GM19023 (cell line): Measurements from ENCODE around the gene TMEM238.
"Not testable (repeated sequence)": the region's sequence is repeated elsewhere in the genome, so short reads cannot be mapped to it uniquely, and the experiment has no call there.

ENCODE experiments used
- ATAC-seq: cut with Tn5 transposase; IDR thresholded peaks from one replicate; pipeline ENCODE4 v1.9.1; 2021; ENCODE audit warnings: mild to moderate bottlenecking, moderate library complexity; ENCODE audit not compliant: unreplicated experiment

Gene TMEM238, protein sequence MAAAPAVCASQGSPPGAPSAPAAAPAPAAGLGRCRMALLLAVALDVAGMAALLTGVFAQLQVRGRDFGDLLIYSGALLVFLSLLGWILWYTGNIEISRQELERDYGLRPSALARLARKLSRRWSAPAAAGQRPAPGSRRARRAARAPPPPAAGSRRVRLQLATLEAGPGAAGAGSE

DNA sequence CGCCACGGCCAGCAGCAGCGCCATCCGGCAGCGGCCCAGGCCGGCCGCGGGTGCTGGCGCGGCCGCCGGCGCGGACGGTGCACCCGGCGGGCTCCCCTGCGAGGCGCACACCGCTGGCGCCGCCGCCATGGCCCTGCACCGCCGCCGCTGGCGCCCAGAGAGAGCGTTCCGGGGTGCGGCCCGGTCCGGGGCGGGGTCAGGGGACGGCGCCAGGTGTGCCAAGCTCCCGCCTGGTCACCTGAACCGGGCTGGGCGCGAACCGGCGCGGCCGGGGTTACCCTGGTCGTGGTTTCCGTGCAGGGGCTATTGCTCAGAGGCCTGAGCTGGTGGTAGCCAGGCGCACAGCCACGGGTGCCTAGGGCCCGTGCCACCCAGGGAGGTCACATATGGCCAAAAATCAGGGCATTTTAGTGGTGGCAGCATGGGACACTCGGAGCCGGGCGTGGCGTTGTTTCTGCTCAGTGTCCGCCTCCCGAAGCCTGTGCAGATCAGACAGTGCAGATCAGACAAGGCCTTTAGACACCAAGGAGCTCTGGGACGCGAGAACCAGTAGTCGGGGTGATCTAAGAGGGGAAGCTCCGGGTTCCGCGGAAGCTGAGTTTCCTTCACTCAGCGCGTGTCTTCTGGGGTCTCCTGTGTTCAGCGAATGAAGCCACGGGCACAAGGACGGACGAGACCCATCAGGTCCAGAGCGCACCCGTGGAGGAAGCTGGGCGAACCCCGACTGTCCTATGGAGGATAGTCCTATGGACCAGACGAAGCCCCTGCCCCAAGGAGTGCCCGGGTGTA, at the start of gene TMEM238:
TSS of gene TMEM238 (minus strand) at position 162 of the 789 bp plus-strand sequence. CDS start at position 129, 33 bp downstream.
- ATAC-seq: no peak

DNA sequence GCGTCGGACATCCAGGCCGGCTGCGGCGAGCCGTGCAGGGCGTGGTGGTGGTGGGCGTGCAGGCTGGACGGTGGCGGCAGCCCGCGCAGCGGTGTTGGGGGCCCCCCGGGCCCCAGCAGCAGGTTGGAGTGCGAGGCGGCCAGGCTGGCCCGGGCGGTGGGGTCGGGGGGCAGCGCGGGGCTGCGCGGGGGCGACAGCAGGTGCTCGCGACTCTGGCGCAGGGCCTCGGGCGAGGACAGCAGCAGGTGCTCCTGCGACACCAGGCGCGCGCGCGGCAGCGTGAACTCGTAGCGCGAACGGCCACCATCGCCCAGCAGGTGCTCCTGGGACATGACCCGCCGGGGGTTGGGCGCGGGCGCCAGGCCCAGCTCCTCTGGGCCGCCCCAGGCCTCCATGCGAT, 49.2 kb upstream of the TMEM238 start:
- ATAC-seq: no peak

DNA sequence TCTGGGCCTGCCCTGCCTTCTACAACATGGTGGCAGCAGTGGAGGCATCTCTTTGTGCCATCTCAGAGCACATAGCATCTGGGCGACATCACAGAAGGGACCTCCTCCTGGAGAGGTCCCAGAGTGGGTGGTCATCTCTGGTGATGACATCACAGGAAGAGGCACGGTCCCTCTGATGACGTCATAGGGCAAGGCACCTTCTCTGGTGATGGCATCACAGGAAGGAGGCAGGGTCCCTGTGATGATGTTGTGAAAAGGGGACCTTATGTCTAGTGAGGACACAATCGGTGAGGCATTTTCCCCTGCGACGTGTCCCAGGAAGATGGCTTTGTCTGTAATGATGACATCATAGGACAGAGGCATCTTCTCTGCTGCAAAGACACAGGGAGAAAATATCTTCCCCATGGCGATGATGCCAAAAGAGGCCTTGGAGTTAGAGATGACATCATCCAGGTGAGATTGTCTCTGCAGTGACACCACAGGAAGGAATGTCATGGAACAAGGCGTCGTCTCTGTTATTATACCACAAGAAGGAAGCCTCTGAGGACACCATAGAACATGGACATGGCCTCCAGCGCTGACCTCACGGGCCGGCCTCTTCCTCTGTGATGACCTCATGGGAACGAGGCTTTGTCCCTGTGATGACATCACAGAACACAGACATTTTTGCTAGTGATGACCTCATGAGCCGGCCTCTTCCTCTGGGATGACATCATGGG, 48.3 kb upstream of the TMEM238 start:
- no peak for ATAC-seq

DNA sequence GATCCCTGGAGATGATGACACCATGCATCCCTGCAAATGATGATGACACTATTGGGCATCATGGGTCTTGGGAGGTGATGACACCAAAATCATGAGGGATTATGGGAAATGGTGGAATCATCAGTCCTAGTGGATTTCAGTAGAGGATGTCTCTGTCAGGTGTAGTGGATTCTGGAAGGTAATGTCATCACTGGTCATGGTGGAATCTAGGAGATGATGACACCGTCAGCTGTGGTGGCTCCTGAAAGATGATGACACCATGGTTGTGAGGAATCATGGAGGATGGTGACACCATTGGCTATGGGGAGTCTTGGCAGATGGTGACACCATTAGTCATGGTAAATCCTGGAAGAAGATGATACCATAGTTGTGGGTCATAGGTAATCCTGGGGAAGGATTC, 47.1 kb upstream of the TMEM238 start:
- no peak for ATAC-seq

DNA sequence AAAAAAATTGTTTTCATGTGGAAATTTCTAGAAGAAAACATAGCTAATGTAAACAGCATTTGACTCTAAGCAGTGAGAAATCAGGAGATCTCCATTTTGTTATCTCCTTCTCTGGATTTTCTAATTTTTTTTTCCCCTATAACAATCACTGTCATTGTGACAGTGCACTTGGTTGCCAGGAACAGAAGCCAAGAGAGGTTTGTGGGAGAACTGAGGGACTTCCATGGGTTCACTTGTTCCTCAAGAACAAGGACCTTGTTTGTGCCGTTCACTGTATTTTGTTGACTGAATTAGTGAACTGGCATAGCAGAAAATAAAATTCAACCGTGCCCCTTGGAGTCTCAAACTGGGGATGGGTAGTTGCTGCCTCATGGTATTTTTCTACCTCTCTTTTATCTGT, 42.0 kb upstream of the TMEM238 start:
- no peak for ATAC-seq

DNA sequence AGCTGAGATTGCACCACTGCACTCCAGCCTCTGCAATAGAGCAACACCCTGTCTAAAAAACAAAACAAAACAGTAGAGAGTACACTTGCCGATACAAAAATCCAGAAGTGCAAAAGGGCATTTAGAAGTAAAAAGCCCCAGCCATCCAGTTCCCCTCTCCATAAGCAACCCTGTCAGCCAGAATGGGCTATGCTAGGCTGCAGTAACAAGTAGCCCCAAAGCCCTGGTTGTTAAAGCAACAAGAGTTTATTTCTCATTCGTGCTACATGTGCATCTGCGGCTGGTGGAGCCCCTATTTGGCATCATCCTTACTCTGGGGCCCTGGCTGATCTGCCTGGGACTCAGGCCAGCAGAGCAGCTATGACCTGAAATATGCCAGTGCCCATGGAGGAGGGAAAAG, 40.4 kb upstream of the TMEM238 start:
- ATAC-seq: no peak

DNA sequence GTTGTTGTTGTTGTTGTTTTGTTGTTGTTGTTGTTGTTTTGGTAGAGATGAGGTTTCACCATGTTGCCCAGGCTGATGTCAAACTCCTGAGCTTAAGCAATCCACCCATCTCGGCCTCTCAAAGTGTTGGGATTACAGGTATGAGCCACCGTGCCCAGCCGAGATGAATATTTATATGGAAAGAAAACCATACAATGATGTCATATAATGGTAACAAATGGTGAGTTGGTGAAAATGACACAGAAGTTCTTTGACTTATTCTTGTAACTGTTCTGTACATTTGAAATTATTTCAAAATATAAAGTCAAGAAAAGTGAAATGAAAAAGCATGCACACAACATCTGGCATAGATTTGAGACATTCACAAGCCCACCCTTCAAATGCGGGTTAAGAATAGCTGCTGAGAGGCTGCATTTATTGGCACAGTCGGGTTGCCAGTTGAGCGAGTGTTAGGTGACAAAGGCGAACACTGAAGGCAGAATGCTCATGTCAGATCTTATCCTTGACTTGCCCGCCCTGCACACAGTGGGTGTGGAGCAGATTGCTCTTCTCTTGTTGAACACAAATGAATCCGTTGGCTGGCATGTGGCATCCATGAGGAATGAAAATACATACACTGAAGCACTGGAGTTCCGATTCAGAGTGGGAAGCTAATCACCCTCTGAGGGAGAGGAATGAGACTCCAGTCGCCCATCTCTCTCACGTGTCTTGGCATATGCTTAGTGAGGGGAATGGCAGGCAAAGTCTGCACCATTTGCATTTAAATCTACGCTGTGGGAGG, 39.3 kb upstream of the TMEM238 start:
- ATAC-seq: no peak

DNA sequence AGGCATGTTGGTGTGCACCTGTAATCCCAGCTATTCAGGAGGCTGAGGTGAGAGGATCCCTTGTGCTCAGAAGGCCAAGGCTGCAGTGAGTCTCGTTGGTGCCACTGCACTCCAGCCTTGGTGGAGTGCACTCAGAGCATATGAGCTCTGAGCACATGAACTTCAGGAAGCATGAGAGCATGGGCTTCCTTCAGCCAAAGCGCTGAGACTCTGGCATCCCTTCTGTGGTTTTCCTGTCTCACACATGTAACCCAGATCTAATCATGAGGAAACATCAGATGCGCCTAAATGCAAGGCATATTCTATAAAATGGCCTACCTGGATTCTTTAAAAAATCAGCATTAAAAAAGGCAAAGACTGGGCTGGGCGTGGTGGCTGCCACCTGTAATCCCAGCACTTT, 37.2 kb upstream of the TMEM238 start:
- ATAC-seq: not testable (repeated sequence)

DNA sequence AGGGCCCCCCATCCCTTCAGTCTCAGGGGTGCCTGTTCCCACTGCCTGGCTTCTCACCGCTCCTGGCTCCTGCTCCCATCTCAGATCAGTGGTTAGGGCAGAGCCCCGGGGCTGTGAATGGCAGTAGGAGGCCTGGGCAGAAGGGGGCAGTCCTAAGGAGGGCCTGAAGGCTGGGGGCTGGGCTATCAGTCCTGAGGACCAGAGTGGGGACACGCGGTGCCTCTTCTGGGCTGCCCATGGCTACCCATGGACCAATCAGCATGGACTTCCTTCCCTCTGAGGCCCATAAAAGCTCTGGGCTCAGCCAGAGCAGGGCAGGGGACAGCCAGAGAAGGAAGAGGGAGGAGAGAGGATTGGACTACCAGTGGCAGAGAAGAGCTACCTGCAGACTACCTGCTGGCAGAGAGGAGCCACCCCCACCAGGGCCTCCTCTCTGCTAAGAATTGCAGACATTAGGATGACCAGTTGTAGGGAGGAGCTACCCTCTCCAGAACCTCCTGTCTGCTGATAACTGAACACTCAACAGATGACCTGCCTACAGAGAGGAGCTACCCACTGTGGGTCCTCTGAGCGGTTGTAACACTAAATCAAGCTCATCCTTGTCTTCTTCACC, 35.6 kb upstream of the TMEM238 start:
- no peak for ATAC-seq

DNA sequence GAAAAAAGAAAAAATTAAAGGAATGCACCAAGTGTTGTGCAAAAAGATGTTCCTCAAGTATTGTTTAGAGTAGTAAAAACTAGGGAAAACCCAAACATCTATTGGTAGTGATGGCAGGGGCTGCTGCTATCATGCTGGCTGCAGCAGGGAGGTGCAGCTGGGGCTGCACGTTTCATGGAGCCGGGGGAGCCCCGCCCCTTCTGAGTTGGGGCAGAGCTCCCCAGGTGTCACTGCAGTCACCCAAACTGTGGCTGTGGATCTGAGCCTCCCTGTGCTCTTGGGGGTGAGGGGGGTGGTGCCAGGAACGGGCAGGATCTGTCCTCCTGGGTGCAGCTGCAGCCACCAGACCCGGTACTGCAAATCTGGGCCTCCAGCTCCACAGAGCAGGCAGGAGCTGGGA, 35.0 kb upstream of the TMEM238 start:
- no peak for ATAC-seq

DNA sequence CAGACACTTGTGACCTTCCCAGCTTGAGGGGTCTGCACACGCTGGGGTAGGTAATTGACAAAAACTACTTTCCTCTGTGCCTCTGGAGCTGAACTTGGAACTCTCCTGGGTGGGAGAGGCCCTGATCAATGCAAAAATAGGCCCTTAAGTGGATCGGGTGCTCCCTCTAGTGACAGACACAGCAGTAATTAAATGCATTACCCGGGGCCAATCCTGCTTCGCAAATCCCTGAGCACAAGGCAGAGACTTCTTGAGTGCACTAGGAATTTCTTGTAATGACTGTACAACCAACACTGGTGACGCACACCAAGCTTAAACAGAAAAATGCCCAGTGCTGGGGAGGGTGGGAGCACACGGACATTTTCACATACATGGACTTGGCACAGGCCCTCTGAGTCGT, 34.1 kb upstream of the TMEM238 start:
- ATAC-seq: no peak

DNA sequence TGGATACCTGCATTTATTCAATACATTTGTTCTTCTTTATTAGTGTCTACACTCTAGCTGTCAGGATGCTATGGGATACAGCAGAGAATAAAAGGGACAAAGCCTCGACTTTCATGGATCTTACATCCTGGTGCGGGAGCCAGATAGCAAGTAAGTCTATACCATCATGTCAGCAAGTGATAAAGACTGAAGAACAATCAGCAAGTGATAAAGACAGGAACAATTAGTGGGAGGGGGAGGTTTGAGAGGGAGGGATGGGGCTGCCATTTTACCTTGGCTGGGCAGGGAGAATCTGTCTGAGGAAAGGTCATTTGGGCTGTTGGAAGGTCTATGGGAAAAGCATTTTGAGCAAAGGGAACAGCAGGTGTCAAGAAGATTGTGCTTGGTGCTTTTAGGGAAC, 26.1 kb upstream of the TMEM238 start:
- ATAC-seq: no peak

DNA sequence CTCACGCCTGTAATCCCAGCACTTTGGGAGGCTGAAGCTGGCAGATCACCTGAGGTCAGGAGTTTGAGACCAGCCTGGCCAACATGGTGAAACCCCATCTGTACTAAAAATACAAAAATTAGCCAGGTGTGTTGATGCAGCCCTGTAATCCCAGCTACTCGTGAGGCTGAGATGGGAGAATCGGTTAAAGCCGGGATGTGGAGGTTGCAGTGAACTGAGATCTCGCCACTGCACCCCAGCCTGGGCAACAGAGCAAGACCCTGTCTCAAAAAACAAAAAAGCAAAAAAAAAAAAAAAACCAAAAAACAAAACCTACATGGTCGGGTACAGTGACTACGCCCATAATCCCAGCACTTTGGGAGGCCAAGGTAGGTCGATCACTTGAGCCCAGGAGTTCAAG, 25.1 kb upstream of the TMEM238 start:
- ATAC-seq: not testable (repeated sequence)

DNA sequence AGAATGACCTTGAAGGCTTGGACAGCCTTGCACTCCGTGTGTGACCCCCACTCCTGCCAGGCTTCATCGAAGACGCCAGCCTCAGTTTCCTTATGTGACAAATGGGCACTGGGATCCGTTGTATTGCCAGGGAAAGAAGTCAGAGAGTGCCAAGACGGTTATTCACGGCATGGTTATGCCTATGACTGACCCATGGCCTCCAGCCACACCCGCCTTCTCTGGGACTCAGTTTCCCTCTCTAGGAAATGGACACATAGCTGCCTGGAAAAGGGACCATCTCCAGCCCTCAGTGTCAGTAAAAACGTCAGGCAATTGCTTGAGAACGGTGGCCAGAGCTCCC, 24.4 kb upstream of the TMEM238 start:
- ATAC-seq: no peak

DNA sequence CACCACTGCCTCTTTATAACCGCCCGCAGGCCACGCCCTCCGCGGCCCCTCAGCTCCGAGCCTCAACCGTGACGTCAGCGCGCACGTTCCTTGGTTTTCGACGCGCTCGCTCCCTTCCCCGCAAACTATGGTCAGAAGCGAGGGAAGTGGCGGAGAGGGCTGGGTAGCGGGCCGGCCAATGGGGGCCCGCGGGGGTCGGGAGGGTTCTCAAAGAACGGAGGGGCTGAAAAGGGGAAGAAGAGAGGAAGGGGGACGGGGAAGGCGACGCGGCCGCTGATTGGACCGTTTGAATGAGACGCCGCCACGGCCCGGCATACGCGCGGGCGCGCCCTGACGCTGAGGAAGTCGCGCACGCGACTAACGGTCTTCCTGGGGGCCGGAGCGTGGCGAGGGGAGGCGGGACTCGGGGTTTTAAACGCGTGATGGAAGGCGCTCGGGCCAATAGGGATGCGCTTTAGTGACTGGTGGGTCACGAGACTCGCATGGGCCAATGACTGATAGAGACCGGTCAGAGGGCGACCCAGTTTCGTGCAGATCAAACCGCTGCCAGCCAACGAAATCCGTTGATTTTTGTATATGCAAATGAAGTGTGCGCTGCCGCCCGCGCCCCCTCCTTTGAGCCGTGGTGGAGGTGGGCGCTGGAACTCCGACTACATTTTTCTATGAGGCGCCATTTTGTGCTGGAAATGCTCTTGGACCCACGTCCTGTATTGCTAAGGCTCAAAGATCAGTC, 23.9 kb upstream of the TMEM238 start:
- ATAC-seq: peak; percentile 85

DNA sequence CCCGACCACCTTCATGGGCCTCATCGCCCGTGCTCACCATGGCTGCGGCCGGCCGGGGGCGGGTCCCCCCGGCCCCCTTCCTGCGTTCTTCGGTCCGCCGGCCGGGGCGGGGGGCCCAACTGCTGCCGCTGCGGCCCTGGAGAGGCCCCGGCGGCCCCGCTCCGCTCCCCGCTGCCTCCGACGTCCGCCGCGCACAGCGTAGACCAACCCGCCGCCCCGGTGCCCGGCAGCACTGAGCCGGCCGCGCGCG, 23.4 kb upstream of the TMEM238 start, which contains the start of gene UBE2S:
TSS of gene UBE2S (minus strand) at position 239 of the 250 bp plus-strand sequence. CDS start at position 40, 199 bp downstream.
- peak; percentile 18 for ATAC-seq

DNA sequence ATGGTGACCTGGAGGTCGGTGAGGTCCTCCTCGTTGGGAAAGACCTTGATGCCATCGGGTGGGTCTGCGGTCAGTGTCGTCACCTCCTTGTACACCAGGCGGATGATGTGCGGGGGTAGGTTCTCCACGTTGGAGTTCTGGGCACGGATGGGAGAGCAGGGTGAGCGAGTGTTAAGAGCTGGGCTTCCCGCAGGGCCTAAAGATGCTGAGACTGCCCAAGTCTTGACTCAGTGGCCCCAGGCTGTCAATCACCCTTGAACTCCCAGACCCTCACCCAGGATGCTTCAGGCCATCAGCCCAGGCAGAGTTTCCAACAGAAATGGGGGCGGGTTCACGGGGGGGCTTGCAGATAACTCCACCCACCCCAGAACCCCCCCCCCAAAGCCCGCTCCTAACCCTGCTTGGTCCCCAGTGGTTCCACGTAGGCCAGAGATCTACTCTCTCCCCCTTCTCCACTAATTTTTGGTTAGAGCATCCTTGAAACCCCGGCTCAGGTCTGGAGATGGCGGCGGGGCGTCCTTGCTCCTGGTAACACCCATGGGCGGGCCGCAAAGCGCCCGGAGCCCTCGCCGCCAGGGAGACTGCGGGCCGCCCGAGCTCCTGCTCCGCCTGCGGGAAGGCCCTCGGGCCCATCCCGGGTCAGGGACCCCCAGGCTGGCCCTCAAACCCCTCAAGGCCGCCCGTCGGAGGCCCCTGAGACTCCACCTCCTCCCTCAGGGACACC, 22.9 kb upstream of the TMEM238 start:
- ATAC-seq: no peak

DNA sequence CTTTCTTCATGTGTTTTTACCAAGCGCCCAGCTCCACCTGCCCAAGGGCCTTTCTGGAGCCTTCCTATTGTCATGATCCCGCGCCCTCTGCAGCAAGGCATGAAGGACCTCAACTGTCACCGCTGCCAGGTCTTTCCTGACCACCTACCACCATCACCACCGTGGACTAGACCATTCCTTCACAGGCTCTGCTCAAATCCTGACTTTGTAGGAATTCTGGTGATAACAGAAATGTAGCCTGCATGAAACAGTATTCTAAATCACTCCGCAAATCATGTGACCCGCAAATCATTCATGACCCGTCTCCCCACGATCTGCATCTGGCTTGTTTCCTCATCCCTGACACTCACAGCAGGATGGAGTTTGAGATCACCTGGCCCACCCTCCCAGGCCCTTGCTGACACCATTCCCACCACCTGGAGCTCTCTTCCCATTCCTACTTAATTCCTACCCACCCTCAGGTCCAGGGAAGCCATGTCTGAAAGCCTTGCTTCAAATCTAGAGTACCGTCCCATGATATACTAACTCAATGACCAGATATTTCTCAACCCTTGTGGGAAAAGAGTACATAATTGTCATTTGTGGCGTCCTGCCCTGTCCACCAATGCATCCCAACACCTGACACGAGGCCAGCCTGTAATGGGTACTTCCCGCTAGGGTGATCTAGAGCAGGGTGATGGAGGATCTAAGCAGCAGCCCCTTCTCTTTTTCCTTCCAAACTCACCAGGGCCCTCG, 22.2 kb upstream of the TMEM238 start:
- ATAC-seq: no peak

DNA sequence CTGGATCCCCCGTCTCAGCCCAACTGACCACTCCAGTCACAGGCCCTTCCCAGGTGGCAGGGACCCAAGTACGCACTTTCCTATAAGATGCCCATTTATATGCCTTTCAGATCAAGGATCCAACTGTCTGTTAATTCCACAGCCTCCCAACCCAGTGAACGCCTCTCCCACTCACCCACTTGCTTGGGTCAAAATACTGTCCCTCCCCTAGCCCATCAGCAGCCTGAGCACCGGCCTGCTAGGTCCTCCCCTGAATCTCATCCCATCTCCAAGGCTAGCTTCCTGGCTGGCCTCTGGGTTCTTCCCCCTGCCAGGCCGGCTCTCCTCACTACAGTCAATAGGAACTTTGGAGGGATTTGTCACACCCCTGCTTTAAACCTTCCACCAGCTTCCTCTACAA, 21.5 kb upstream of the TMEM238 start:
- ATAC-seq: no peak
